22Rv1 (cell line): ENCODE measurements around the gene SNX21.

Source experiments
- ZFX ChIP-seq: fragments of 450-650 bp; IDR thresholded peaks from 2 replicates; pipeline ENCODE4 v1.6.1; 2017; ENCODE audit warnings: antibody characterized with exemption, borderline replicate concordance
- TF ChIP-seq, protein P1 (sequence below): fragments of 450-650 bp; IDR thresholded peaks from 2 replicates; pipeline ENCODE4 v1.5.1; 2017; ENCODE audit warnings: mild to moderate bottlenecking

DNA sequence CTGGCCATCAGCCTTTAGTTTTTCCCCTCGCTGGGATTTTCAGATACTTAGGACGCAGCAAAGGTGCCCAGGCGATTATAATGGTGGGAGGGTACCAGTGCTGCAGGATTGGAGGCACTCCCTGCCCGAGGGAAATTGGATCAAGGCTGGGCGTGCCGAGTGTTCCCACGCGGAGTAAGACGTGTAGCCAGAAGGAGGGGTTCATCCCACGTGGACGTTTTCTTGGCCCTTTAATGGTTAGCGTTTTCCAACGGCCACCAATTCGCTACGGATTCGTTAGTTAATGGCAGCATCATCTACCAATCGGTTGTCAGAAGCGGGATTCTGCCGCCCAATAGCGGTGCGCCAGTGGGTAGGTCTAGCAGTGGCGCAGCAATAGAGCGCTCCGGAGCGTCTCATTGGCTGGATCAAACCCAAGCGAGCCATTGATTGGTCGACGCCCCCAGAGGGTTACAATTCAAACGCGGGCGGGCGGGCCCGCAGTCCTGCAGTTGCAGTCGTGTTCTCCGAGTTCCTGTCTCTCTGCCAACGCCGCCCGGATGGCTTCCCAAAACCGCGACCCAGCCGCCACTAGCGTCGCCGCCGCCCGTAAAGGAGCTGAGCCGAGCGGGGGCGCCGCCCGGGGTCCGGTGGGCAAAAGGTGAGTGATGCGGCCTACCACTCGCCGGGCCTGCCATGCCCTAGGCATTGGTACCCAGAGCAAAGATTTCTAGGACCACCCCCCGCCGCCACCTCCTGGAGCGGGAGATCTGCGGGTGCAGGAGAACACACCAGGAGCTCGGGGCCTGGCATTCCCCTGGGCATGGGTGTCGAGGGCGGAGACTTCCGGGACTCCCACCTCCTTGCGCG, 21.2 kb upstream of the SNX21 start, which contains the start of gene UBE2C:
- TF ChIP-seq, protein P1, sequence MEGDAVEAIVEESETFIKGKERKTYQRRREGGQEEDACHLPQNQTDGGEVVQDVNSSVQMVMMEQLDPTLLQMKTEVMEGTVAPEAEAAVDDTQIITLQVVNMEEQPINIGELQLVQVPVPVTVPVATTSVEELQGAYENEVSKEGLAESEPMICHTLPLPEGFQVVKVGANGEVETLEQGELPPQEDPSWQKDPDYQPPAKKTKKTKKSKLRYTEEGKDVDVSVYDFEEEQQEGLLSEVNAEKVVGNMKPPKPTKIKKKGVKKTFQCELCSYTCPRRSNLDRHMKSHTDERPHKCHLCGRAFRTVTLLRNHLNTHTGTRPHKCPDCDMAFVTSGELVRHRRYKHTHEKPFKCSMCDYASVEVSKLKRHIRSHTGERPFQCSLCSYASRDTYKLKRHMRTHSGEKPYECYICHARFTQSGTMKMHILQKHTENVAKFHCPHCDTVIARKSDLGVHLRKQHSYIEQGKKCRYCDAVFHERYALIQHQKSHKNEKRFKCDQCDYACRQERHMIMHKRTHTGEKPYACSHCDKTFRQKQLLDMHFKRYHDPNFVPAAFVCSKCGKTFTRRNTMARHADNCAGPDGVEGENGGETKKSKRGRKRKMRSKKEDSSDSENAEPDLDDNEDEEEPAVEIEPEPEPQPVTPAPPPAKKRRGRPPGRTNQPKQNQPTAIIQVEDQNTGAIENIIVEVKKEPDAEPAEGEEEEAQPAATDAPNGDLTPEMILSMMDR = no peak
- TF ChIP-seq ZFX = no peak
